ENCODE measurements around the gene CYB5R2. TPM values are rescaled to one million over a fixed set of nuclear protein-coding genes. Genes with fewer than 3 reads are reported as not detected.

Gene CYB5R2
- polyA plus RNA-seq, 1 donor (not counting 4 experiments of a cell fraction or from before 2014, with no cell fraction given), result 24.7 TPM

GRCh38 chr11:7706377-7706776 is 33.1 kb upstream of the CYB5R2 start, which contains the start of gene OVCH2:
Gene OVCH2 (minus strand): TSS chr11:7706477. CDS start chr11:7706394, 83 bp downstream.
- Histone ChIP-seq H3K4me2 (ENCODE audit: control insufficient read depth, extremely low read depth, insufficient read depth, low read depth, low read length) (no peak within 1 kb of the TSS), H4K20me1 (ENCODE audit: control insufficient read depth, extremely low read depth, insufficient read depth, low read length) (no peaks in the 10 kb centered on the region), H3K27ac (ENCODE audit: control insufficient read depth, insufficient read depth, low read length) (no peak within 1 kb of the TSS), H3K27me3 (ENCODE audit: control insufficient read depth, extremely low read depth, insufficient read depth, low read length) (no peaks in the 10 kb centered on the region), H3K79me2 (ENCODE audit: control insufficient read depth, insufficient read depth, low read length) (no peaks in the 10 kb centered on the region), H3K9me1 (ENCODE audit: control insufficient read depth, extremely low read depth, insufficient read depth, low read length) (no peaks in the 10 kb centered on the region), H2AFZ (ENCODE audit: control insufficient read depth, low read length) (no peak within 1 kb of the TSS), H3K9me3 (ENCODE audit: control insufficient read depth, low read depth, low read length) (no peaks in the 10 kb centered on the region), H3K36me3 (ENCODE audit: control insufficient read depth in 2 of 2, extremely low read depth in 1 of 2, insufficient read depth in 2 of 2, low read length in 2 of 2) (no peaks in the 10 kb centered on the region), H3K4me1 (ENCODE audit: control insufficient read depth, extremely low read depth, insufficient read depth, low read length) (no peaks in the 10 kb centered on the region), H3K9ac (ENCODE audit: control insufficient read depth, extremely low read depth, insufficient read depth, low read length) (no peak within 1 kb of the TSS), H3K4me3 (ENCODE audit: control insufficient read depth in 2 of 3, extremely low read depth in 1 of 3, insufficient read depth in 2 of 3, low read depth in 1 of 3, low read length in 3 of 3) (no peak within 1 kb of the TSS)
- no peak for TF ChIP-seq EZH2 (IDR thresholded peaks at IDR 0.05; ENCODE audit: low read length)
- TF ChIP-seq CTCF (optimal IDR thresholded peaks at IDR 0.05 in 1 of 3, IDR thresholded peaks at IDR 0.05 in 1 of 3, conservative IDR thresholded peaks at IDR 0.05 in 1 of 3; ENCODE audit: extremely low read depth in 1 of 3, insufficient read depth in 2 of 3, low read length in 3 of 3), result no peak
- dilution Hi-C loops (cut with MboI; ENCODE audit: extremely low pct_ligation_motif_present, low sequenced_read_pairs), result no loop called here
- DNase-seq (ENCODE audit: low read depth, low spot score), result no peak
- FAIRE-seq, result no peak

- no peaks in the 10 kb centered on the region for H4K20me1 ChIP-seq (ENCODE audit: control insufficient read depth, extremely low read depth, insufficient read depth, low read length)
- H3K79me2 ChIP-seq (ENCODE audit: control insufficient read depth, insufficient read depth, low read length), result no peaks in the 10 kb centered on the region
- H3K4me1 ChIP-seq (ENCODE audit: control insufficient read depth, extremely low read depth, insufficient read depth, low read length), result no peaks in the 10 kb centered on the region
- no peaks in the 10 kb centered on the region for H3K36me3 ChIP-seq (ENCODE audit: control insufficient read depth in 2 of 2, extremely low read depth in 1 of 2, insufficient read depth in 2 of 2, low read length in 2 of 2)
- H3K9me1 ChIP-seq (ENCODE audit: control insufficient read depth, extremely low read depth, insufficient read depth, low read length), result no peaks in the 10 kb centered on the region
- no peaks in the 10 kb centered on the region for H3K9me3 ChIP-seq (ENCODE audit: control insufficient read depth, low read depth, low read length)
- no peaks in the 10 kb centered on the region for H3K27me3 ChIP-seq (ENCODE audit: control insufficient read depth, extremely low read depth, insufficient read depth, low read length)
- DNase-seq (ENCODE audit: low read depth, low spot score) (no peak), FAIRE-seq (no peak)
- no peak for TF ChIP-seq EZH2 (IDR thresholded peaks at IDR 0.05; ENCODE audit: low read length)
- TF ChIP-seq CTCF (optimal IDR thresholded peaks at IDR 0.05 in 1 of 3, IDR thresholded peaks at IDR 0.05 in 1 of 3, conservative IDR thresholded peaks at IDR 0.05 in 1 of 3; ENCODE audit: extremely low read depth in 1 of 3, insufficient read depth in 2 of 3, low read length in 3 of 3), result no peak
- H3K27ac ChIP-seq (ENCODE audit: control insufficient read depth, insufficient read depth, low read length), result no peak overlapping the region
- dilution Hi-C loops (cut with MboI; ENCODE audit: extremely low pct_ligation_motif_present, low sequenced_read_pairs), result no loop called here
- H3K4me3 ChIP-seq (ENCODE audit: control insufficient read depth in 2 of 3, extremely low read depth in 1 of 3, insufficient read depth in 2 of 3, low read depth in 1 of 3, low read length in 3 of 3), result no peak overlapping the region
- no peak overlapping the region for H3K4me2 ChIP-seq (ENCODE audit: control insufficient read depth, extremely low read depth, insufficient read depth, low read depth, low read length)
- no peak overlapping the region for H3K9ac ChIP-seq (ENCODE audit: control insufficient read depth, extremely low read depth, insufficient read depth, low read length)
- H2AFZ ChIP-seq (ENCODE audit: control insufficient read depth, low read length), result no peak overlapping the region
Measured at GRCh38 chr11:7703740-7704139, 30.4 kb upstream of the CYB5R2 start.
